GM12872 (cell line): ENCODE data around the gene ZFAND6.

Experiments used
- CTCF ChIP-seq: IDR thresholded peaks from 3 replicates; pipeline ENCODE4 v1.5.1; 2011; ENCODE audit warnings: low read depth, mild to moderate bottlenecking, low read length, moderate library complexity; ENCODE audit not compliant: insufficient read depth

ZFAND6 gene

GRCh38 chr15:80099241-80099640, 39.8 kb downstream of the ZFAND6 start:
- no peak for TF ChIP-seq CTCF

GRCh38 chr15:80100247-80100646, 40.8 kb downstream of the ZFAND6 start:
- TF ChIP-seq CTCF = no peak

- TF ChIP-seq CTCF = no peak
Observed at GRCh38 chr15:80105193-80105592, 45.7 kb downstream of the ZFAND6 start.

- TF ChIP-seq CTCF = no peak
Observed at GRCh38 chr15:80105595-80105994, 46.1 kb downstream of the ZFAND6 start.

GRCh38 chr15:80106051-80106450, 46.6 kb downstream of the ZFAND6 start:
- TF ChIP-seq CTCF = no peak

- TF ChIP-seq CTCF = no peak
Observed at GRCh38 chr15:80107204-80107603, 47.7 kb downstream of the ZFAND6 start.

- TF ChIP-seq CTCF = no peak
Observed at GRCh38 chr15:80107774-80108173, 48.3 kb downstream of the ZFAND6 start.

- TF ChIP-seq CTCF = no peak
Observed at GRCh38 chr15:80109388-80109787, 49.9 kb downstream of the ZFAND6 start.
